Glomerular visceral epithelial cell (primary cell): ENCODE results near the gene GBX2.
A peak's percentile ranks its signal among the peaks of the same experiment; 100 is the strongest.

ENCODE experiments used
- DNase-seq: peaks from one replicate; pipeline ENCODE4 v3.0.0-alpha.2; 2016; ENCODE audit errors: extremely low spot score

The GBX2 gene

GRCh38 chr2:236180831-236181453, 12.8 kb upstream of the GBX2 start:
- DNase-seq, result peak; percentile 82

DNA sequence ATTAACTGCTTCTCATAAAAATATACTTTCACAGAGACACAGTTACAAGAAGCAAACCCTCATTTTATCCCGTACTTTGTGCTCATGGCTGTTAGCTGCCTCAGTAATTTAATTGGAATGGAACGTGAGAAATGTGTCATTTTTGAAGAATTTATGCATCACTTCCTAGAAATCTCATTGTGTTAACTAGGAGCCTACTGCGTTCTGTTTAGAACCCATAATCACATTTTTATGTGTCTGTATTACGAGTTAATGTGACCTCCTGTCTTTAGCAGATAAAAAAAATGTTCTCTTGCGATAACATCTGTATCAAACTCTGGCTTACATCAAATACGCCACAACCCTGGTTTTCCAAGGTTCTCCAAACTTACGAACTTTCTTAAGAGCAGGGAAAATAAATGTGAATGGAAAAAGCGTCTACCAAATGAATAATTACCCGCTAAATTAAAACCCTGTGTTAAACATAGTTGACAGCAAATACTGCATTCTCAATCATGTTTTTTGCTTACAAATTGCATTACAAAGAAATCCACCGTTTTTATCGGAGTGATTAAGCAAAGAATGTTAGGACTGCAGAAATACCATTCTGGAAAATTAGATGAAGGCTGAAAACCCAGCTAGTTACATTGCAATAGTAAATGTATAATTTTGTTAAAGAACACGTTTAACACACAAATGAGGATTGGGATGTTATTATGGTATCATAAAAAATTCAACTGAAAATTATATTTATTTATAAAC, 12.1 kb upstream of the GBX2 start:
- DNase-seq, result peak; percentile 72

DNA sequence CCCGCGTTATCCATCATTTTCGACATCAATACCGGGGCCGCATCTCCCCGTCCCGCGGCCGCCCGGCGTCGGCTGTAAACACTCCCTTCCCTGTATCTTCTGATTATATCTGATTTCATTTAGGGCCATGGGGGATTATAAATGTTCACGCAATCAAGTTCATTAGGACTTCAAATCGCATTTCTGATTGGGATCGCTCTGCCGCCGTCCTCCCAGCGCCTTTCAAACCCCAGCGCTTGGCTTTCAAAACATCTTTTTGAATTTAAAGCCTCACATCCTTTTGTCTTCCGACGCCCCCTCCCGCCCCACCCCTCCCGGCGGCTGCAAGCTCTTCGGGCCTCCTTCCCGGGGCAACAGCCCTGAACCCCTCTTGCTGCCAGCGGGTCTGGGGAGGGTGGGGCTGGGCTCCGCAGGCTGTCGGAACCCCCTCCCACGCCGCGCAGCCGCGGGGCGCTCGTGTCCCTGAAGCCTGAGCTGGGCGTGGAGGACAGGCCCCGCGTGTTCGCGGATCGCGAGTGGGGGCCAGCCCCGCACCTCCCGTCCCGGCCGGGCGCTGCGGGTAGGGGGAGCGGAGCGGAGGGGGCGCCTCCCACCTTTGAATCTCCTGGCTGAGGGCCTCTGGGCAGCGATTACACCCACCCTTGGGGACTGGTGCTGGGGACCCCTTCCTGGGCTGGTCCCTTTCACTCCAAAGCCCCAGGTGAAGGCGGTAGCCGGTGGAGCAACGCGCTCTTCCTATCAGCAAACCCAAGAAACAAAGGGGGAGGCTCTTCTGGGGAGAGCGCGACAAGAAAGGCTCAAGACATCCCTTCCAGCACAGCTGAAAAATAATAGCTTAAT, 11.3 kb upstream of the GBX2 start:
- peak; percentile 60 for DNase-seq

- peak; percentile 29 for DNase-seq
These were observed 10.7 kb upstream of the GBX2 start for GRCh38 chr2:236178890-236179235.

DNA sequence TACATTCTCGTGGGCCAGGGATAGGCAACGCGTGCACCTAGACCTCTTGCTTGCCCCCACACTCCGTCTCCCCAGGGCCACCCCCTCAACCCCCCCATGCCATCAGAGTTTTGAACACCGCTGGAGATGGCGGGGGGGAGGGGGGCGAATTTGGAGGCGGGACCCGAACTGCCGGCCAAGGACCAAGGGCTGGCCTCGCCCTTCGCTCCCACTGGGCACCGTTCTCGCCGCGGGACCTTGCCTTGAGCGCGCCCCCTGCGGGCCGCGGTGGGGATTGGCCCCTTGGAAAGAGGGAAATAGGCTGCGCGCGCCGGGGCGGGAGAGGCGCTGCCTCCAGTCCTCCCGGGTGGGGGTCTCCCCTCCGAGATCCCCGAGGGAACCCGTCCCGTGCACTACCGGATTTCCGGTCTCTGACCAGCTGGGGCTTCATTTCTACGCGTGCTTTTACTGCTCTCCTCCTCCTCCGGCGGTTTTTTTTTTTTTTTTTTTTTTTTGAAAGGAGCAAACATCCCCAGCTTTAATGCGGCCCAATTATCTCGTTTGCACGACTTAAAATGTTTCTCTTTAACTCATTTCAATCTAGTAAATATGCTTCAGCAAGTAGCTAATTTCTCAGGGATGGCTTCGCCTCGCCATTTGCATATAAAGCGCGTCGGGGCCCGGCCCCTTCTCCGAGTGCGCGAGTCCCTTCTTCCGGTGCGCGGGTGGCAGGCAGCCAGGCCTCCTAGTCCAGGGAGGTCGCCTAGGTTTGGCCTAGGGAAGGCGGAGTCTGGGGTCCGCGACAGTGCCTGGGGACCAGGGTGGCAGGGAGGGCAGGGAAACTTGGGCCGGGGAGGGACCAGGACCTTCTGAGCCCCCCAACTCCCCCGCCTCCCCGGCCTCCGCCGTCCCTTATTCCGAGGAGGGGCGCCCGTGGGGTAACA, 10.0 kb upstream of the GBX2 start:
- peak; percentile 84 for DNase-seq

GRCh38 chr2:236177604-236177966, 9.4 kb upstream of the GBX2 start:
- no peak for DNase-seq

DNA sequence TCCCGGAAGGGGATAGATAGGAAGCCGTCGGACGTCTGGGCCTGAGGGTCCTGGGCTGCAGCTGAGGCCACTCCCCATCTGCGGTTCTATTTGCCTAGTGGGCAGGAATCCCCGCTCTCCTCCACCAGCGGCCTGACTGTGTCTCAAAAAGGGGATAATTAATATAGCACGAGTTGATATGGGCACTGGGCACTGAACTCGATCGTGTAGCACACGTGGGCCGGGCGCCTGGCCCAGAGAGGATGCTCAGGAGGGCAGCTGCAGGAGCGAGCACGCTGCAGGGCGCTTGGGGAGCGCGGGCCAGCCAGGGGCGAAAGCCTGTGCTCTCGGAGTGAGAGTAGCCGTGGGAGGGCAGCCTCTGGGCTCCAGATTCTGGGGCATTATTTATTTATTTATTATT, 8.8 kb upstream of the GBX2 start:
- DNase-seq, result no peak

DNA sequence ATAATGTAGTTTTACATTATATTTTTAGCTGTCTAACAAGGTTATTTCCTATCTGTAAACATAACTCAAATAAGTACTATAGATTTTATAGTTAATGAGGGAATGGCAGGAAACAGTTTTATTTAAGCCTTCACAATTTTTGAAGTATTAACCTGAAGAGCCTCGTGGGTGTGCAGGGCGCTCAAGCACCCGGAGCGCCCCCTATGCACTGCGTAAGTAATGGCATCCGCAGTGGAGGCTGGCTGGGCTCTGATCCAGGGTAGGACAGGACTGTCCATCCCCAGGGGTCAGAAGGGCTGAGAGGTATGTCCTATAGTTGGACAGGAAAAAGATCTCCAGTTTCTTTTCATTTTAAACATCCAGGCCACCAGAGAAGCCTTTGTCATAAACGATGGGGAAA, 8.2 kb upstream of the GBX2 start:
- DNase-seq, result peak; percentile 44

GRCh38 chr2:236175548-236176150, 7.5 kb upstream of the GBX2 start:
- DNase-seq, result no peak

DNA sequence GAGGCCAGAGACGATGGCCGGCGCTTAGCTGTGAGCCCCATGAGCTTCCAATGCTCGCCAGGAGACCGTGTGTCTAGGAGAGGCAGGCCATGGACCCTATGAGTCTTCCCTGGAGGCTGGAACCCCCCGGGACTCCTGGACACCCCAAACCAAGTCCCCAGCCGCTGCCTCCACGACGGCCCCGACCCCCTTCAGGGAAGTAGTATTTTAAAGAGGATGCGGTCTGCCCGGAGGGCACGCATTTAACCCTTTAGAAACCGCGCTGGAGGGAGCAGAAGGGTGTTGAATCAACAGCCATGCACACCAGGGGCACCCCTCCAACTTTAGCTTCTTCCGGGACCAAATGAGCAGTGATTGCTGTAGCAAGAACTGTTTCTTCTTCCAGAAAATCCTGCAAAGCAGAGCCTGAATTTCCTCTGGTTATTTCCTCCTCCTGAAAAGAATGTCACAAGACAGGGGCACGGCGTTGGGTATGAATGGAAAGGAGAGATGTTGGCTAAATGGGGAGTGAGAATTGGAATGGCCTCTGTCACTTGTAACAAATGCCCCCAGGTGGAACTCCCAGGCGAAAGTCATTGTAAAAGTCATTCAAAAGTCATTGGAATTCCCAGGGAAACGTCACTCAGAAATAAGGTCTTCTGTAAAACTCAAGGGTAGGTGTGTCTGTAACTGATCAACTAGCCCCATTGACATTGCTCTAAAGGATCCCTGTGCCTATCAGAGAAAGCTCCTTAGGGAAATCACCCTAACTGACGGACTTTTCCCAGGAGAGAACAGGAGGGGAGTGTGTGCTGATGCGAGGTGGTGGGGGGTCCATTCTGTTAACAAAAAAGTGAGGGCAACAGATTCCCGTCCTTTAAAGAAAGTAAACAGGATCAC, 5.8 kb upstream of the GBX2 start:
- no peak for DNase-seq

DNA sequence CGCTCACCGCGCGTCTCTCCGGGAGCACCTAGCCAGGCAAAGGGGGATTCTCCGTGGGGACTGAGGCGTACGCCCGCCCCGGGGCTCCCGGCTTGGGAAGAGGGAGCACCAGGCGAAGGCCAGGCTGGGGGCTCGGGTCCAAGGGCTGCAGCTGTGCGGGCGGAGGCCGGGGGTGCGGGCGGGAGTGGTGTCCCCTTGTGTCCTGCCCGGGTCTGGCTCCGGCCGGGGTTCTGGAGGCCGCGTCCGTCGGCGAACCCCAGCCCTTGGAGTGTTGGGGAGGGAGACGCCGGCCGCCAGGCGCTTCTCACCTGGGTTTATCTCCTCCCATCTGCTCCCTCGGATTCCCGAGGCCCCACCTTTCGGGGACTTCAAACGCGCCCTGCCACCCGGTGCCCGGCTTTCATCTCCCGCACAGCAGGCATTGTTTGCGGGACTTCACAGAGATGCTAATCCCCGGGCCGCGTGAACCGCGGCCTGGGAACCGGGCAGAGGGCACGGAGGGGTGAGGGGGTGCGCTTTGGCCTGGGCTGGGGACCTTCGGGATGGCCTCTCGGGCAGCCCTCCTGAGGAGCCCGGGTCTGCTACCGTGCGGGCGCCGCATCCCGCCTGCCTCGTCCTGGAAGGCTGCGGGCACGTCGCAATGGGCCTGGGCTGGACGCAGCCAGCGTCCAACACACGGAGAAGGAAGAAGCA, 5.0 kb upstream of the GBX2 start:
- no peak for DNase-seq

DNA sequence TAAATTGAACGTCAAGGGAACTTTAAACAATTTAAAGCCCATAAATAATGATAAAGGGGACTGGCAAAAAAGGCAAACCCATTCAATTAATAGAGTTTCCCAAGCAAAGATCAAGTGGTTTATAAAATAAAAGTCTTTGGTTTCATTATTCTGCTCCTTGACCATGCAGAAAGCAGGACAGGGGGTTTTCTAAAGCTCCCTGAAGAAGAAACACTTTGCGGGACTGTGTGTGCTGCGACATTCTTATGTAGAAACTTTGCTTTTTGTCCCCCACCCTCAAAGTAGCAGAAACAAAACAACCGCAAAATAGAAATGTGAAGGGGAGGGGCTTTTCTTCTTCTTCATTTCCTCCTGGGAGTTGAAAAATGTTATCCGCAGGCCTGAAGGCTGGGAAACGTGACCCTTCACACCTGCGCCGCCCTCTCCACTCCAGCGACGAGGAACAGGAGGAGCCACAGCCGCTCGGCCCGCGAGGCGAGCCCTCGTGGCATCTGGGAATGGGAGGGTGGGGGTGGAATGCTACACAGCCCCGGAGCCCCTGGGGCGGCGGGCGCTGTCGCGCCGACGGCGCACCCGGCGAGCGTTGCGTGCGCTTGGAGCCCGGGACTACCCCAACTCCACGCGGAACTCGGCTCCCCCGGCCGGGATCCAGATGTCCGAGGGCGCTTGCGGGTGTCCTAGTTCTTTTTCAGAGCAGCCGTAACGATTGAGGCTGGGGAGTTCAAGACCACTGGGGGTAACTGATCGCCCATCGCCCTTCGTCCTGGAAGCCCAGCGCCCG, 4.3 kb upstream of the GBX2 start:
- DNase-seq, result no peak

- no peak for DNase-seq
These were observed 3.6 kb upstream of the GBX2 start for GRCh38 chr2:236171680-236172254.

DNA sequence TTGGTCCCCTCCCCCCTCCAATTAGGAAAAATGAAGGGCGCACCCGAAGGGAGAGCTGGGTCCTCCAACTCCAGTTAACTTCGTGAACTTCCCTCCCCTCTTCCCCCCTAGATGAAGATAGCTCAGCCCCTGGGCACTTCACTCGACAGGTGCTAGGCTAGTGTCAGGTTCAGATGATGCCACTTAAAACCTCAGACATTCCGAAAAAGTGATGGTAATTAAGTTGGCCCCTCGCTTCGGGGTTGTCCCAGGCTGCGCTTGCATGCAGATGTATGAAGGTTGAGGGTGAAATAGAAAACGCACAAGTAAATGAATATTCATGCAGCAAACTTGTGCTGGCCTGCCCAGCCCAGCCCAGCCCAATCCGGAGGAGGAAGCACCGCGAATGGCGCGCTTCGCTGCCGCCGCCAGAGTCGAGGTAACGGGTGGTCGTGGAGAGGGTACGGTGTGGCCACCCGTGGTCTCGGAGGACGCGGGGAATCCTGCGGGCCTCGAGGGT, 3.0 kb upstream of the GBX2 start:
- DNase-seq, result no peak

DNA sequence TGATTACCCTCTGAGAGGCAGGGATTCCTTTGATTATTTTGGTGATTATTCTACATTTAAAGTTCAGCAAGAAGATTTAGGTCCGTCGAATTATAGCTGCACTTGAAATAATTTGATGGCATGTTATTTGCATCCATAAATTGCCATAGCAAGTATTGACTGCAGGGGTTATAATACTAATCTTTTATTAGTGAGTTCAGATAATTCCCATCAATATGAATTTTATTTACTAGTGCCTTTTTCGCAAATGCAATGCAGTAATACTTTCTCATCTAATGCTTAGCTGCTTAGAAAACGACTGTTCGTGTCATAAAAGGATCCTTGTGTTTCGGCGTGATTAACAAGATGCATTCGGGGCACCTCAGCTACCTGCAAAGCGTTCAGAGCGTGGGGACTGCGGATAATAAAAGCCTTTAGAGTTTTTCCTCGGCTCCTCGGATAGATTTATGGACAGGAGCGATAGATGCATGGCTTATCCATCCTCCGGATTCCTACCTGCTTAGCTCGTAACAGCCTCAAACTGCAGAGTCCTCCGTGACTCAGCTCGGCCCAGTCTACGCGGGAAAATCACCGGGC, 2.5 kb upstream of the GBX2 start:
- no peak for DNase-seq

DNA sequence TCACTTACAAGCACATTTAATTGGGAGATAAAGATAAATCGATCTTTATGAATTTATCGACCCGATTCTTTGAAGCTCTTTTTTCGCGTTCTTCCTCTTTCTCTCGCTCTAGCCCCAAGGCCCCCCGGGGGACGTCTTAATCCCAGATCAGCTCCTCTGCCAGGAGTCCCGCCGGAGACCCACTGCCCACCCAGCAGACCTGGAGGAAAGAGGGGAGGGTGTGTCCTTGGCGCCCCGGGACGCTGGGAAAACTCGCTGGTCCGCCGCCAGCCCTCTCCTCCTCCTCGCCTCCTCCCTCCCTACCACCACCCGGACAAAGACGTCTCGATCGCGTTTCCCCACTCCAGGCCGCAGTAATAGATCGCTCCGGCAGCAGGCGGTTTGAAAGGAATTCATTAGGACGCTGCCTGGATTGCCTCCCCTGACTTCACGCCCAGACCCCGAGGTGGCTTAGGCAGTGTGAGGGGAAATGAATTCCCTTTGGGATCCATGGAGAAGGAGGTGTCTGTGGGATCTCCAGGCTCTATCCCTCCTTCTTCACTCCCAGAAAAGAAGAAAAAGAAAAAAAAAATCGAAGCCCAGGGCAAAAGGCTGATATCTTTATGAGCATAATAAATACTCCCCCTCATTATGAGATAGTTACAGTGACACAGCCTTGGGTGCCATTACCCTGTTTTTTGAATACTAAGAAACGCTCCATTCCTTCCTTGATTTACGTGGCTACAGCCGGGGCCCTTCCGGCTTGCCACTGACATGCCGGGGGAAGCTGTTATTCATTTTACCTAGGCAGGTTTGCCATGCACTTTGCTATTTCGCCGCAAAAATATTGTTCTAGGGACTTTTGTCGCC, 1.8 kb upstream of the GBX2 start:
- DNase-seq, result no peak

- no peak for DNase-seq
These were observed 1.1 kb upstream of the GBX2 start for GRCh38 chr2:236169151-236169721.
